Activated CD8-positive, alpha-beta memory T cell treated with anti-CD3 and anti-CD28 coated beads for 36 hours (primary cell): ENCODE measurements around the gene POT1. TPM values are rescaled to one million over a fixed set of nuclear protein-coding genes. Genes with fewer than 3 reads are reported as not detected.

Source experiments
- CTCF ChIA-PET: fragments of 350-600 bp; sonication (Branson Sonifier 250); formaldehyde crosslinking; loops from one replicate; lab custom pipeline; 2021; ENCODE audit warnings: antibody characterized with exemption; lab: Charles Lee
- POLR2A ChIA-PET: fragments of 350-600 bp; sonication (Branson Sonifier 250); formaldehyde crosslinking; loops from one replicate; lab custom pipeline; 2021; ENCODE audit warnings: antibody characterized with exemption; lab: Charles Lee
- total RNA-seq, 2 experiments: library from RNA; stranded (reverse); gene quantifications; one replicate each; pipeline ENCODE4 v1.2.3, GENCODE V29; 2021

Gene POT1
- total RNA-seq, 2 experiments from 2014 or later: 32.5 to 38.1 TPM

DNA sequence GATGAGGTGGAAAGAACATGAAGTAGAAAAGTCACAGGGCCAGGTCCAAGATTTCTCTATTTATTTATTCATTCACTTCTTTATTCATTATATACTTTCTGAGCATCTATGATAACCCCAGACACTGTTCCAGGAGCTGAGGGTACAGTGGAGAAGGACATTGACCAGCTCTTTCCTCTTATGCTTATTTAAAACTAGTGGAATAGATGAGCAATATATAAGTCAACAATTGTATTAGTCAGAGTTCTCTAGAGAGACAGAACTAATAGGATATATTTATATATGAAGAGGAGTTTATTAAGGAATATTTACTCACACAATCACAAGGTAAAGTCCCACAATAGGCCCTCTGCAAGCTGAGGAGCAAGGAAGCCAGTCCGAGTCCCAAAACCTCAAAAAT, 149.0 kb downstream of the POT1 start:
- POLR2A ChIA-PET: no interaction called here
- CTCF ChIA-PET: no interaction called here

DNA sequence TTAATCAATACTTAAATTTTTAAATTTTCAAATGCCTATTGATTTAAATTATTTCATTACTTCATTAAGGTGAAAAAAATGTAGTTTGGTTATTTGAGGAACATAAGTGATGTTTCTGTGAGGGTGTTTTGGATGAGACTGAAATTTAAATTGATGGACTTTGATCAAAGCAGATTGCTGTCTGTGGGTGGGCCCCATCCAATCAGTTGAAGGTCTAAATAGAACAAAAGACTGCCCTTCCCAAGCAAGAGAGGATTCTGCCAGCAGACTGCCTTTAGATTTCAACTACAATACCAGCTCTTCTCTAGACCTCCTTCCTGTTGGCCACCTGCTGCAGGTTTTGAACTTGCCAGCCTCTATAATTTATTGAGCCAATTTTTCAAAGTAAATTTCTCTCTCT, 149.6 kb downstream of the POT1 start:
- ChIA-PET CTCF (no interaction called here), POLR2A (no interaction called here)

DNA sequence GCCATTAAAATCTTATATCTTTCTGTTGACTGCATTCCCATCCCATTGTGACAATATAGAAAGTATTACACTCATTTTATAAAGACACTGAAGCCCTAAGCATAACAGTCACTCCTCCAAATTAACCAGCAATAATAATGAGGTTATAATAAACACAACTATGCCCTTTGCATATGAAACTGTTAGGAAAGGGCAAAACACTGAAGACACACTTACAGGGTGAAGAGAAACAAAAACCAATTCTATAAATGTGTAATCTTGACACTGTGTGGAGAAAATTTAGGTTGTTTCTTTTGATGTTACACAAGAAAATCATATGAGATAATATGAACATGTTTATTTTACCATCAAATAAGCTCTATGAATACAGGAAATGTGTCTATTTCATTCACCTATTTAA, 150.0 kb downstream of the POT1 start:
- ChIA-PET CTCF (no interaction called here), POLR2A (no interaction called here)

DNA sequence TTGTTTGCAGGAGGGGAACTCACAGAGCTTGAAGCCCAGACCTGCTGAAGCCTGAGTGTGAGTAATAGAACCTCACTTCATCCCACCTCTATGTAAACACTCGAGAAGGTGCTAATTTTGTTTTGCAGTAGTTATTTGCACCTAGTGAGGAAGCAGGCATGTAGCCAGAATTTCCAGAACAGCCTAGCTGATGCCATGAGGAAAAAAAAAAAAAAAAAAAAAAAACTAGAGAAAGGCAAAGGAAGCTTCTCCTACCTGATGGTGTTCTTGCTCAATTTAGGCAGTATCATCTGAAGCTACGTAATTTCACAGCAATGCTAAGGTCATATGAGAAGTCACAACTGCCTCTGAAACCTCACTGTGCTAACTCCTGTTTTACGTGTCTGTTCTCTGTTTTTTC, 150.4 kb downstream of the POT1 start:
- POLR2A ChIA-PET: no interaction called here
- CTCF ChIA-PET: interaction anchor here (0.8 kb wide), 1 partner anchor 44 kb away, joined by 4 read pairs; no protein-coding TSS in a partner anchor

DNA sequence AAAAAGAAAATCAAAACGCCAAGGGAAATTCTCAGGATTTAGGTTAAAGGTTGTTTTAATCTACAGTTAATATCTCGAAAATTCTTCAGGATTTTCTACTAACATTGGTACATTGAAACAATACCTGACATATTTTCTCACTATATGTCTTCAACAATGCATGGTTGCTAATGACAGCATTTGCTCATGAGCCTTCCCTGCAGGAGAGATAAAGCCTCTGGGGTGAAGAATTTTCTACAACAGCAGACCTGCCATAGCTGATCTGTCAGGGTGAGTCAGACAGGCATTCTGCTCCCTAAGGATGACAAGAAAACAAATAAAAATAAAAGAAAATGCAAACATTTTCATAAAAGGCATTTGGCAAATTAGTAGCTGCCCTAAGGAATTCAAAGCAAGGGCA, 152.4 kb downstream of the POT1 start:
- POLR2A ChIA-PET: no interaction called here
- CTCF ChIA-PET: no interaction called here

DNA sequence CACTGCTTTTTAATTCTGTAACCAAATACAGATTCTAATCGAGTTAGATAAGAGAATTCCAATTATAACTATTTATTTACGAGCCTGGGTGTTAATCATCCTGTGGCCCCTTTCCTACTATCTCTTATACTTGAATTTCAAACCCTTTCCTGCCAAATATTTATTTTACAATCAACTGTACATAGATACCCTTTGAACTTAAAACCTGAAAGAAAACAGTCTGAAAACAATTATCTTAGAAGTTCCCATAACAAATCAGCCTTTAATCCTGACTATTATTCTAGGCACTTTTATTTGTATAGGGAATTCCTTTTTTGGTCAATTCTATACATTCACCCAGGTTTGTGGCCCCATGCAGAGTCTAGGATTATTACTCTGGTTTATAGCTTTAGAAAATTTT, 153.5 kb downstream of the POT1 start:
- POLR2A ChIA-PET: no interaction called here
- CTCF ChIA-PET: no interaction called here

- ChIA-PET POLR2A (no interaction called here), CTCF (no interaction called here)
Observed at GRCh38 chr7:124775422-124775821, 154.2 kb downstream of the POT1 start.

DNA sequence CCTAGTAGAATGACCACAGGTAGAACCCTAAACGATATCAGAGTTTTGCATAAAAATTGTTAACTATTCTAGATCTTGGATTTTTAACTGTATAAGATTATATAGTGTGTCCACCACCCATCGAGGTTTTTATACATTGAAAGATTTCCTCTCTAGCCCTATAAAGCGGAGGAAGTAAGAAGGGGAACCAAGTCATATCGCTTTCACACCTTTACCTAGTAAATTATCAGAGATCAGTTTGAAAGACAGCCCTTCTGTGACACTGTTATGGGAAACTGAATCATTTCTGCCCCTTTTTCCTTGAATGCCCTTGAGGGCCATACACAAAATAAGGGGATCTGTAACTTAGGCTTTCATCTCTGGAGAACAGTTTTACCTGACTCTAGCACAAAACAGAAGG, 155.7 kb downstream of the POT1 start:
- ChIA-PET CTCF (no interaction called here), POLR2A (no interaction called here)

DNA sequence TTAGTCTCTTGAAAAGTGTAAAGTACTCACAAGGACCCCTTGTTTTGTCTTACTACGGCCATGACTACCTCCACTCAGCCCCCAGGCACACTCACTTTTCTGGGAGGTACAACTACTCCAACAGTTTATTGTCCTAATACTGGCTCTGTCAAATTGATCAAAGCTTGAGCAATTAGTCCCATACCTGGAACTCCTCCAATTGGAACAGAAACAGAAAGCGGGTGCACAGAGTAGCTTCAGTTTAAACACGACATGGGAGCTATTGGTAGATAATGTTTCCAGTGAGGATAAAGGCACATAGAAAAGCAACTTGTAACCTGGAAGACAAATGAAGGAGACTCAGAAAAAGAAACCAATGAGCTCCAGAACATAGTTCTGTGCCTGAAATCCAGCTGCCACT, 156.3 kb downstream of the POT1 start:
- CTCF ChIA-PET: no interaction called here
- POLR2A ChIA-PET: no interaction called here

Other genes starting within 250 kb of the POT1 start
- not detected for gene GPR37, start 164.0 kb downstream of the POT1 start, total RNA-seq